HL-60/S4 treated with phorbol 12-myristate 13-acetate at 8.2 ng/mL for 4 days and 3 days (cell line): ENCODE data around the gene UIMC1.
"Not testable (repeated sequence)": the region's sequence is repeated elsewhere in the genome, so short reads cannot be mapped to it uniquely, and the experiment has no call there.

Experiments
- in situ Hi-C: fragments of 300-500 bp; cut with MboI; formaldehyde crosslinking; loops from 2 replicates; pipeline ENCODE4 v1.15.0; 2022; ENCODE audit warnings: low sequenced_read_pairs

UIMC1 gene

DNA sequence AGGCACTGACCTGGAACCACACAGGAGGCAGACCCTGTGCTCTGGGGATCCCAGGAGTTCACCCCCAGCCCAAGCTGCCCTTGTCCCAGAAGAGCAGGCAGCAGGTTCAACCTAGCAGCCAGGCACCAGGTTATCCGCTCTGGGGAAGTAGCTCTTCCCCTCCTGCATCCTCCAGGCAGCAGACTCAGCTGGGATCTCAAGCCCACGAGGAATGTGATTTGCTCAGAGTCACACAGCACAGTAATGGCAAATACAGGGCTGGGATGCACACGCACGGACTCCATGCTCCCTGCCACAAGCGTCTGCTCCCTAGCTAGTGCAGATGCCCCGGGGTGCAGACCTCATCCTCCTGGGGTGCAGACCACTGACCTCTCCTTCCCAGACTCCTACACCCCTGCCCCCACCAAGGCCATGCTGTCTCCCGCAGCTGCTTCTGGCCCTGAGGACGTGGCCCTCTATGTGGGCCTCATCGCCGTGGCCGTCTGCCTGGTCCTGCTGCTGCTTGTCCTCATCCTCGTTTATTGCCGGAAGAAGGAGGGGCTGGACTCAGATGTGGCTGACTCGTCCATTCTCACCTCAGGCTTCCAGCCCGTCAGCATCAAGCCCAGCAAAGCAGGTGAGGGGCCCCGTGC is 132.9 kb downstream of the UIMC1 start:
- in situ Hi-C loops = no loop called here

DNA sequence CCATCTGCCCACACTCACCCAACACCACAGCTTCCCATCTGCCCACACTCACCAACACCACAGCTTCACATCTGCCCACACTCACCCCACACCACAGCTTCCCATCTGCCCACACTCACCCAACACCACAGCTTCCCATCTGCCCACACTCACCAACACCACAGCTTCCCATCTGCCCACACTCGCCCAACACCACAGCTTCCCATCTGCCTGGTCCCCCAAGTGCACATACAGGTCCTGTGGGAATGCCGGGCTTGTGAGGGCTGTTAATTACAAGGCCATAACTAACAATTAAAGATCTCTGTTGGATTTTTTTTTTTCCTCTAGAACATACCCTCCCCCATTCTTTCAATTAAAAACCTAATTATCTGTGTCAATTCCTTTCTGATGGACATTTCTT is 133.6 kb downstream of the UIMC1 start:
- in situ Hi-C loops = not testable (repeated sequence)

DNA sequence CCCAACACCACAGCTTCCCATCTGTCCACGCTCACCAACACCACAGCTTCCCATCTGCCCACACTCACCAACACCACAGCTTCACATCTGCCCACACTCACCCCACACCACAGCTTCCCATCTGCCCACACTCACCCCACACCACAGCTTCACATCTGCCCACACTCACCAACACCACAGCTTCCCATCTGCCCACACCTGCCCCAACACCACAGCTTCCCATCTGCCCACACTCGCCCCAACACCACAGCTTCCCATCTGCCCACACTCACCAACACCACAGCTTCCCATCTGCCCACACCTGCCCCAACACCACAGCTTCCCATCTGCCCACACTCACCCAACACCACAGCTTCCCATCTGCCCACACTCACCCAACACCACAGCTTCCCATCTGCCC is 134.0 kb downstream of the UIMC1 start:
- in situ Hi-C loops = not testable (repeated sequence)

DNA sequence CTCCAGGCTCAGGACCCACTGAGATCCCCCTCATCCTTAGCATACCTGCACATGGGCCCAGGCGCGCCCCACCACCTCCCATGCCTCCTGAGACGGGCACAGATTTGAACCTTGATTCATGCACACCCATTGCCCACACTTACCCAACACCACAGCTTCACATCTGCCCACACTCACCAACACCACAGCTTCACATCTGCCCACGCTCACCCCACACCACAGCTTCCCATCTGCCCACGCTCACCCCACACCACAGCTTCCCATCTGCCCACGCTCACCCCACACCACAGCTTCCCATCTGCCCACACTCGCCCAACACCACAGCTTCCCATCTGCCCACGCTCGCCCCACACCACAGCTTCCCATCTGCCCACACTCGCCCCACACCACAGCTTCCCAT is 135.9 kb downstream of the UIMC1 start:
- in situ Hi-C loops = not testable (repeated sequence)

DNA sequence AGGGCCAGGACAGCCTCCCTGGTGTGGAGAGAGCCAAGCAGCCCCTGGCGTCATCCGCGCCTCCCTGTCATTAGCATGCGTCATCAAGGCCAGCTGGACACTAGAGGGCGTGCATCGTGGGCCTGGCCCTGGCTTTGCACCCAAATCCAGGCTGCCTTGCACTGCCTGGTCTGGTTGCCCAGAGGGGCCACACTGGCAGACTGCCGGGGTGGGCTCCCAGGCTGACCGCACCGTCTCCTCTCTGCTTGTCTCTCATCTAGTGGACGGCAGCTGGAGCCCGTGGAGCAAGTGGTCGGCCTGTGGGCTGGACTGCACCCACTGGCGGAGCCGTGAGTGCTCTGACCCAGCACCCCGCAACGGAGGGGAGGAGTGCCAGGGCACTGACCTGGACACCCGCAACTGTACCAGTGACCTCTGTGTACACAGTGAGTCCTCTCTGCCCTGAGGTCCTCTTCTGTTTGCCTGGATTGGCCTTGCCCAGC is 136.4 kb downstream of the UIMC1 start:
- in situ Hi-C loops = no loop called here

DNA sequence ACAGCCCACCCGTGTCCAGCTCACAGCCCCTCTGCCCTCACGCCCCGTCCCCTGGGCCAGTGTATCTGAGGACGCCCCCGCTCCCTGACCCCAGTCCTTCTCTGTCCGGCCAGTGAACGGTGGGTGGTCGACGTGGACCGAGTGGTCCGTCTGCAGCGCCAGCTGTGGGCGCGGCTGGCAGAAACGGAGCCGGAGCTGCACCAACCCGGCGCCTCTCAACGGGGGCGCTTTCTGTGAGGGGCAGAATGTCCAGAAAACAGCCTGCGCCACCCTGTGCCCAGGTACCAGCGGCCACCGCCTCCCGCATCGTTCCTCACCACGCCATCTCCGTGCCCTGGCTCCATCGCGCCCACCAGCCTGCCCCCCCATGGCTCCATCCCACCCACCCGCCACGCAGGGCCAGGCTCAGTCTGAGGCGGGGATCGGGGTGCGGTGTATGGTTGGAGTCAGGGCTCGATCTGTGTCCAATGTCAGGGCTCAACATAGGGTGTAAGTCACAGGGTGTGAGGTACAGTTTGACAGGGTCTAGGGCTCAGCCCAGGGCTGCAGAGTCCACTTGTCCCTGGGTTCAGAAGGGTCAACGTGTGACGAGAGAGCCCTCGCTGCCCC is 137.0 kb downstream of the UIMC1 start:
- in situ Hi-C loops = no loop called here

DNA sequence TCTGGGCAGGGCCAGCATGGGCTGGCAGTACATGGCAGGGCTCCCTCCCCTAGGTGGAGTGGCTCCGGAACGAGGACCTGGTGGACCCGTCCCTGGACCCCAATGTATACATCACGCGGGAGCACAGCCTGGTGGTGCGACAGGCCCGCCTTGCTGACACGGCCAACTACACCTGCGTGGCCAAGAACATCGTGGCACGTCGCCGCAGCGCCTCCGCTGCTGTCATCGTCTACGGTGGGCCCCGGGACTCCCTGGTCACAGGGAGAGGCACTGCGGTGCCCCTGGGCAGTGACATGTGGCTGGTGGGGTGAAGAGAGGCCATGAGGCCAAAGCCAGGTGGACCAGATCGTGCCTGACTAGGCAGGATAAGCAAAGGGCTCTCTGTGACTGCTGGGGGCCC is 137.8 kb downstream of the UIMC1 start:
- in situ Hi-C loops = no loop called here

DNA sequence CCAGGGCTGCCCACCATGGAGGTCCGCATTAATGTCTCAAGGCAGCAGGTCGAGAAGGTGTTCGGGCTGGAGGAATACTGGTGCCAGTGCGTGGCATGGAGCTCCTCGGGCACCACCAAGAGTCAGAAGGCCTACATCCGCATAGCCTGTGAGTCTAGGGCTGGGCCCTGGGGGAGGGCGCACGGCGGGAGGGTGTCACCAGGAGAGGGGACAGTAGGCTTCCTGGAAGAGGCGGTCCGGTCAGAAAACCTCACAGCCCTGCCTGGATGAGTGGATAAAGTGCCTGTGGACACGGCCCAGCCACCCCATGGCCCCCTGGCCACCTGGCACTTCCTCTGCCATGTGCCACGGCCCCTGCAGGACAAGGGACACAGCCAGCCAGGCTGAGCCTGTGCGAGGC is 138.5 kb downstream of the UIMC1 start:
- in situ Hi-C loops = no loop called here

DNA sequence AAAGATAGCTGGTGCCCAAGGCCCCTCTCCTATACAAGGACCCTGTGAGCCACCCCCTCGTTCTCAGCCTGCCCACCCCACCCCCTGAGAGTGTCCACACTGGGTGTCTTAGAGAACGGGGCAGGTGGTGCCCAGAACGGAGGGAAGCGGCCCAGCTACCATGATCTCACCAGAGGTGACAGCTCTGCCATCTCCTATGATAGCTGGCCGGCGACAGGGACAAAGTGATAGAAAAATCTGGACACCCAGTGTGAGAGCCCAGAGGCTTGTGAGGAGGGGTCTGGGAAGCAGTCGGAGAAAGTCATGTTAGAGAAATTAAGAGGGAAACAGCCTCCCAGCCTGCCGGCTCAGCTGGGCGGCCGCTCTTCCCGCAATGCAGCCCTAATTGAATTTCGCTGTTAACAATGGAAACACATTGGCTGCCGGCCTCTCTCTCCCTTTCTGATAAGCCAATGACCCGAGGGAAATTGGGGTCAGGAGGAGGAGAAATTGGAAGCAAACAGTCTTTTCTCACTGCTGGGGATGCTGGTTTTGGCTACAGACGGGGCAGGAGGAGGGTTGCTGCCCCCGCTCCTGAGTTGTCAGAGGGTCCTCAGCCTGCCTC is 139.8 kb downstream of the UIMC1 start:
- in situ Hi-C loops = no loop called here

DNA sequence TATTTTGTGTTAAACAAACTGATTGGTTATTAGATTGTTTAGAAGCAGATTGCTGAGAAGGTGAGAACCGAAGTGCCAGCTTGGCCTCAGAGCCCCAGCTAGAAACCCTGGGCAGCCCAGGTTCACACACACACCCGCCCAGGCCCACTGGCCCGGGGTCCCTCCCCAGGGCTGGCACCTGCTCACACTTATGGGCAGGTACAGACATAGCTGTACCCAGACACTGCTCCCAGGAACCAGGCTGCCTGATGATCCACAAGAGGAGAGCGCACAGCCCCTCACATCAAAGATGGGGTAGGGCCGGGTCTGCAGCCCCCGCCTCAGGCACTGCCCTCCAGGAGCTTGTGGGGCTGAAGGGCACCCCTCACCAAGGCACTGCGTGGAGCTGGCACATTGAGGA is 140.6 kb downstream of the UIMC1 start:
- in situ Hi-C loops = no loop called here

DNA sequence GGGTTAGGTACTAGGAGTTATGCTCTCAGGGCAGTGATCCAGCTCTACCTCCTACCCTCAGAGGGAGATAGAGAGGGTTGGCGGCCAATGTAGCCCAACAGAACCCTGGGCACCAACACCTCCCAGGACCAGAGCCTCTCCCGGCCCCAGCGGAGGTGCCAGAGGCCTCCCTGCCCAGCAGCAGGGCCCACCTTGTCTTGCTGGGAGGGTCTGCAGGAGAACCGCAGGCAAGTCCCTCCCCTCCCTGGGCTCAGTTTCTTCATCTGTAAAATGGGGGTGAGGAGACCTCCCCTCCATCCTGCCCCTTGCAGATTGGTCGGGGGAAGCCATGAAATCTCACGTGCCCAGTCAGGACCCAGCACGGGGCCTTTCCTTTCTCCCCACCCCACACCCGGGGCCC is 141.8 kb downstream of the UIMC1 start:
- in situ Hi-C loops = no loop called here

DNA sequence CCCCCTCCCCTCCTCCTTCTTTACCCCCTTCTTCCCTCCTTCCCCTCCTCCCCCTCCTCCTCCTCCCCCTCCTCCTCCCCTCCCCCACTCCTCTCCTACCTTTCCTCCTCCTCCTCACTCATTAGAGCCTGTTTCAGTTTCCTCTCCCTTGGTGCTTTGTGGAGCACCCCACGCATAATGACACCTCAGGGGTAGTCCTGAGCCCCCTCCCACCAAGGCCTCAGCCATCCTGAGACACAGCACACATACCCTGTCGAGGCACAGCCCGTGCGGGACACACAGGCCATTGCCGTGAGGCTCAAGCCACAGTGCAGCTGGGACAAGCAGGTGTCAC is 142.8 kb downstream of the UIMC1 start:
- in situ Hi-C loops = no loop called here

DNA sequence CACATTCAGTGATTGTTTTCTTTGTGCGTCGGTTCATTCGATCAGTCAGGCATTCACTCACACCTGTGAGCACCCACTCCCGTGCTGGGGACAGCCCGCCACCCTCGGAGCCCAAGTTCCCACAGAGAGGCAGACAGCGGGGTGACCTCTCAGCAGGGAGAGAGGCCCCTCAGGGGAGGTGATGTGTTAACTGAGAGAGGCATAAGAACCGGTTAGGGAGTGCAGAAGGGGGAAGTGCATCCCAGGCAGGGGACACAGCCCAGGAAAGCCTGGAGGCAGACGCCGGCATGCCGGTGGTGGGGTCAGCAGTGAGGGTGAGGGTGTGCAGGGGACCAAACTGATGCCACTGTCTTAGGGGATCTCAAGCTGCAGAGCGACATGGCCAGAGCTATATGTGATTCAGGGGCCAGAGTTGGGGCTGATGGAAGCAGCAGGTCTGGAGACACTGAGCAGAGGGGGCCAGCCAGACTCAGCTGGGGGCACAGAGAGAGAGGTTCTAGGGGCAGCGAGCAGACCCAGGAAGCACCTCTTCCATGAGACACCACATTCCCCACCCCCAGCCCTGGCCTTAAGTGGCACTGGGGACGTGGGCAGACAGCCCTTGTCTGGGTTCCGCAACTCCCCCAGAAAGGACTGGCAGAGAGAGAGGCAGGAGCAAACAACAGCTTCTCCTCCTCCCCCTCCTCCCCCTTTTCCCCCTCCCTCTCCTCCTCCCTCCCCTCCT is 143.4 kb downstream of the UIMC1 start:
- in situ Hi-C loops = no loop called here

DNA sequence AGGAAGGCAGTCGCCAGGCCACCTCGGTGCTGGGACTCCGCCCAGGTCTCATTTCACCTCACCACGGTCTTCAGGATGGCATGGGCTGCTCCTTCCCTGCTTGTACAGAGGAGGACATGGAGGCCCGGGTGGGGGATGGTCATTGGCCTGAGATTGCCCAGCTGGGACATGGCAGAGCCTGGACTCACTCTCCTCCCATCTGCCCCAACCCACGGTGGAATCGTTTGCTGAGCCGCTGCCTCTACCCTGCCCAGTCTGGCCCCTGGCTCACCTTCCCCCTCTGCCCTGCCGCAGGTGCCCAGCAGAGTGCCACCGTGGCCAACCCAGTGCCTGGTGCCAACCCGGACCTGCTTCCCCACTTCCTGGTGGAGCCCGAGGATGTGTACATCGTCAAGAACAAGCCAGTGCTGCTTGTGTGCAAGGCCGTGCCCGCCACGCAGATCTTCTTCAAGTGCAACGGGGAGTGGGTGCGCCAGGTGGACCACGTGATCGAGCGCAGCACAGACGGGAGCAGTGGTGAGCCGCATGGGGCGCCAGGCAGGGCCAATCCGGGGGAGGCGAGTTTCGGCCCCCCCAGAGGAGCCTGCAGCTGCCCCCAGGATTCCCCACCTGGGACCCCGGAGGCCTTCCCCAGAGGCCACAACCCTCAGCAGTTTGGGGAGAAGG is 144.1 kb downstream of the UIMC1 start:
- in situ Hi-C loops = no loop called here

DNA sequence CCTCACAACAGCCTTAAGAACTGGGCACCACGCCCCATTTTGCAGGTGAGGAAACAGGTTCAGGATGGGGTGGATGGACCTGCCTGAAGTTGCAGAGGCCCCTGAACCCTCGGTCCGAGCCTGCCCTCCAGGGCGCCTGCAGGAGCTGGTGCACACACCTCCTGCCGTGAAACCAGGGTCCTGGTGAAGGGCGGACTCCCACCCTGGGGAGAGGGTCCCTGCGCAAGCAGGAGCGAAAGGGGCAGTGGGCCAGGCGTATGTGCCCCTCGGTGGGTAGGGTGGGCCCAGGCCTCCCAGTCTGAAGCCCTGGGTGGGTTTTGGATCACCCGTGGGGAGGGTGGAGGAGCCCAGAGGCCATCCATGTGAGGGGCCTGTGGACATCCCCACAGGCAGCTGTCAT is 145.3 kb downstream of the UIMC1 start:
- in situ Hi-C loops = no loop called here

DNA sequence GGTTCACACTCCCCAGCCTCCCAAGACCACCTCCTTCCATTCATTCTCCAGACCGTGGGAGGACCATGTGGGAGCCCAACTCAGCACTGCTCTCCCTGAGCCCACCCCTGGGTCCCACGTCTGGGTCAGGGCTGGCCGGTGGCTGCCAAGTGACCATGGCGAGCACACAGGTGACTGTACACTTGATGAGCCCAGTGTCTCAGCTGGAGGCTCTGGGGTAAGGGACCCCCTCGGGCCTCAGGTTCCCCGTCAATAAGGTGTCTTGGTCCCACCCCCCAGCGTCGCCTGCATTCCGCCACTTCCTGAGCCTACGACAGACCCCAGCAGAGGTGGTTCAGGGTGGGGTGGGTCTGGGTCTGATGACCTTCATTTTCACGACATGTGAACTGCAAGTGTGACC is 146.2 kb downstream of the UIMC1 start:
- in situ Hi-C loops = no loop called here

DNA sequence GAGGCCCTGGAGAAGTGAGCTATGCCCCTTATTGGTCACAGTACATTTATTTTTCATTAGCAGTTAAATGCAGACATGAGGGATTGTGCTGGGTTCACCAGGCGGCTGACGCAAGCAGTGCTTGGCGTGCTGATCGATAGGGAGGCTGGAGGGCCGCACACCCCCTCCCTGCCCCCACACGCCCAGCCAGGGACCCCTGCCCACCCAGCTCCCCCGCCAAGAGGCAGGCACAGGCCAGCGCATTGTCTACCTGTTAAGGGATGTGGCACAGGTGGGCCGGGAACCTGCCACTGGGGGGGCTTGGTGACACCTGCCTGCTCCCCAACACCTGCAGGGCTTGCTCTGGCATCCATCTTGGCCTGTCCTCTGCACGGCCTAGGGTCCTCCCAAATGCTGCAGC is 146.7 kb downstream of the UIMC1 start:
- in situ Hi-C loops = no loop called here

DNA sequence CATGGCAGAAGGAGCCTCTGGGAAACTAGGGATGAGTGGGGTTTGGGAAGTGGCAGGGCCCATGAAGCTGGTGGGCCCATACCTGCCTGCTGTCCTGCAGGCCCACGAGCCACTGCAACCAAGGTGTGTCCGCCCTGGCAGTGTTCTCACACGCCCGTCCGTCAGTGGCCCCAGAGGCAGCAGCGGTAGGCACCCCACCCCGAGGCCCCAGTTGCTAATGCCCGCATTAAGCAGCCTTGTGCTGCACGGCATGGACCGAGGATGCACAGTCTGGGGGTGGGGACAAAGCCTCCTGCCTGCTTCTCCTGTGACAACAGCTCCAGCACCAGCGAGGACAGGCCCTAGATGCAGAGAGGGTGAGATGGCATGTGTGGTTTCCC is 148.7 kb downstream of the UIMC1 start:
- in situ Hi-C loops = no loop called here

DNA sequence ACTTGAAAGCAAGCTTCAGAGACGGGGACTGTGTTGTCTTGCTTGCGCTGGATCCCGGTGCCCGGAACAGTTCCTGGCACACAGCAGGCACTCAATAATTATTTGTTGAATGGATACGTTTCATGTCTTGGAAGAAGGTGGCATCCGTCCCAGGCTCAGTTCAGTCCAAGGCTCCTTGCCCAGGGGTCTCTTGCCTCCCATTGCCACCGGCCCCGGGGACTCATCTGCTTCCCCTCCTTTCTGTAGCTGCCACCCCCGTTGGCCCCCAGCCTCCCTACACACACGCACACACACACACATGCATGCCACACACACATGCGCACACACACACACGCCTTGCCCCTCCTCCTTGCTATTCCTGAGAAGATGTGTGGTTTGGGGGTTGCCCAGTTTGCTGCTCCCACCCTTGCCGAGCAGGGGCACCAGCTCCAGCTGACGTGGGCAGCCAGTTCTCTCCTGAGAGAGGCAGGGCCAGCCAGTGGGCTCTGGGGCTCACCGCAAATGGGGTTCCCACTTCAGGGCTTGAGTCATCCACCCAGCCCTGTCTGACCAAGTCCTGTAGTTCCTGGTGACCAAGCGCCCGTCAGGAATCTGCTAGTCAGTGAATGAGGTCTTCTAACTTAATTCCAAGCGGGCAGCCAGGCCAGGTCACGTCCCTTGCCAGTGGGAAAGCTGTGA is 149.2 kb downstream of the UIMC1 start:
- in situ Hi-C loops = no loop called here

DNA sequence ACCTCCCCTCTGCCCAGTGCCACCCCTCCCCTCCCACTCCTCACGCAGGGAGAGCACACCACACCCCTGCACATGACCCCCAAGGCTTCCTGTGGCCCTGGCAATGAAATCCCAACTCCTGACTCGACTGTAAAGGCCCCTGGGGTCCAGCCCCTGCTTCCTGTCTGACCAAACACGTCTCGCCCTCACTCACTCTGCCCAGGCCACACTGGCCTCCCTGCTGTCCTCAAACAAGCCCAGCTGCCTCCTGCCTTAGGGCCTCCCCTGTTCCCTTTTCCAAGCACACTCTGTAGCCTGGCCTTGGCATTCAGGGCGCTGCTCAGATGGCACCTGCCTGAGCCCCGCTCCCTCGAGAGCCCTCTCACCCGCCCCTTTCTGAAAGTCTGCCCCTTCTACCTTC is 149.8 kb downstream of the UIMC1 start:
- in situ Hi-C loops = no loop called here

DNA sequence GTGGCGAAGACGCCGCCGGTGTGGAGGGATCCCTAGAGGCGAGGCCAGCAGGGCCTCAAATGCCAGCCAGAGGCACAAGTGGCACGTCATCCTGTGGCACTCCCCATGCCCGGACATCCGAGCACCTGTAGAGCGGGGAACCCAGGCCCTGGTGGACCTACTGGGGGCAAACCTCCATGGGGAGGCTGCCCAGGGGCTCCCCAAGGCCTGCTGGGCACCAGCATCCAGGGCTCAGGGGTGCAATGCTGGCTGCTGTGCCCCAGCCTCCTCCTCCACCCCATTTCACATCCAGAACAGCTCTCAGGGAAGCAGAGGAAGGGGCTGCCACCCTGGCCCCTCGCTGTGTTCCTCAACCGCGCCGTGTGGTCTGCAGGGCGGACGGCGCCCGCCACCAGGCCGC is 151.0 kb downstream of the UIMC1 start:
- in situ Hi-C loops = no loop called here
